Measurements from ENCODE around the gene CALHM1.
A peak's percentile ranks its signal among the peaks of the same experiment; 100 is the strongest.

The CALHM1 gene

GRCh38 chr10:103452506-103453230 lies 6.0 kb downstream of the CALHM1 start:
- DNase-seq = no peak

DNA sequence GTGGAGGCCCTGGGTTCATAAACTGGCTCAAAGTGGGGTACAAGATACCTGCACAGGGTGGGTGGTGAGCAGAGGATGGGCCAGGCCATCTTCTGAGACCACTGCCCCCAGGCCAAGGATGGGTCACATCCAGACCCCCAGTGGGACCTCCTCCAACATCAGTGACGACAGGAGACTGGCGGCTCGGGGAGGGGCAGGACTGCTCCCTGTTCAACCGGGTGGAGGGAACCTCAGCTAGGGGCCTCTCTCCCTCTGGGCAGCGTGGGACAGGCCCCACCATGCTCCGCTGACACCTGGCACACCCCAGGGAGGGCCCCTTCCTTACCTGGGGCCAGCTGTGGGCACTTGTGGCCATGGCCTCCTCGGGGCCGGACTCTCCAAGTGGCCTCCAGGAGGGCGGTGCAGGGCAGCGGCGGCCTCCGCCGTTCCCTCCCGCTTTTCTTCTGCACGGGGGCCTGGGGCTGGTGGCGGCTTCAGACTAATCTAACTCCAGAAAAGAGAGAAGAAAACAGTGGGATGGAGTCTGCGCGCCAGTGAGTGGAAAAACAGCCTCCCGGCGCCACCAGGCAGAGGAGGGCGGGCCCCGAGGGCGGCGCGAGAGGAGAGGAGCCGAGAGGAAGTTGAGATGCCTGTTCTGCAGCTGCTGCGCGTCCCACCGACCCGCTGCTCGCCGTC lies 6.7 kb downstream of the CALHM1 start, which contains the start of gene CALHM2:
TSS of gene CALHM2 (minus strand) at position 540 of the 675 bp plus-strand sequence. CDS start 2,429 bp downstream, outside the sequence.
- DNase-seq = peak; percentile 45

DNA sequence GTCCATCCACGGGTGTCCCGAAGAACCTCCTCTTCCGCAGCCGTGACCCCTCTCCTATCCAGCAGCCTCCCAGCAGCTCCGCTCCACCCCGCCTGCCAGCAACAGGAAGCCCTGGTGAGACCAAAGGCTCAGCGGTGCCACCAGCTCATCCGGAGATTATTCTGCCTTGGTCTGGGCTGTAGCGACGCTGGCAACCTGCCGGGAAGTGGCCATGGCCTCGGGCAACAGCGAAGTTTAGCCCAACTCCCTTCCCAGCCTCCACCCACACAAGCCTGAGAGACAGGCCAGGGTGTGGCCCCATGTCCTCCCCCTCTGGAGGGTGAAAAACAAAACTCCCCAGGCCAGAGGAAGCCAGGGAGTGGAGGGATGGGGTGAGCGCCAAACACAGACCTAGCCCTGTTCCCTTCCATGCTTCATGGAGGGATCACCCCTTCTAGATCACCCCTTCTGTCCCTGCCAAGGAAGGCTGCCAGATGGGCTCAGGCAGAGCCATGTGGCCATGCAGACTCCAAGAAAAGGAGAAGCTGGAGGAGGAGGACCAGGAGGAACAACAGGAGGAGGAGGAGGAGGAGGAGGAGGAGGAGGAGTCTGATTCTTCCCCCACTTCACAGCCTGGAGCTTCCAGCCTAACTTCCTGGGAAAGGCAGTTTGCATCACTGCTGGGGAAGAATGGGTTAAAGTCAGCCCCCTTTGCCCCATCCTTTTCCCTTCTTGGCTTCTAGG lies 7.4 kb downstream of the CALHM1 start:
- no peak for DNase-seq

- DNase-seq = no peak
Measured at GRCh38 chr10:103450201-103450695, 8.5 kb downstream of the CALHM1 start.

- no peak for DNase-seq
Measured at GRCh38 chr10:103449208-103450144, 9.2 kb downstream of the CALHM1 start.

DNA sequence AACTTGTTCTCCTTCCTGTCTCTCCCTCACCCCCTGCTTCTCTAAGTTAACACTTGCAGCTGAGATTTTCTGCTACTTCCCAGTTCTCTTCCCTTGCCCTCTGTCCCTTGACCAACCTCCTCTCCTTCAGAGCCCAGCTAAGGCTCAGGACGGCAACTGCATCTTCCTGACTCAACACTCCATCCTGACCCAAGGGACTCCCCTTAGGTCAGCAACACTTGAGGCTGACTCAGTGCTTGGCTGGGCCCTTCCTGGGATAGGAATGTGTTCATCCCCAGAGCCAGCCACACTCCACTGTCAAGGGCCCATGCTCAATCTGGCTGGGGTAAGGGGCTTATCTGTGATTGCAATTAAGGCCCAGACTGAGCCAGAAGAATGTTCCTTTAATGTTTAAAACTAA lies 10.0 kb downstream of the CALHM1 start:
- no peak for DNase-seq

- DNase-seq = no peak
Measured at GRCh38 chr10:103447187-103447586, 11.5 kb downstream of the CALHM1 start.

GRCh38 chr10:103445767-103446567 lies 12.7 kb downstream of the CALHM1 start:
- no peak for DNase-seq

GRCh38 chr10:103445366-103445765 lies 13.3 kb downstream of the CALHM1 start:
- no peak for DNase-seq

DNA sequence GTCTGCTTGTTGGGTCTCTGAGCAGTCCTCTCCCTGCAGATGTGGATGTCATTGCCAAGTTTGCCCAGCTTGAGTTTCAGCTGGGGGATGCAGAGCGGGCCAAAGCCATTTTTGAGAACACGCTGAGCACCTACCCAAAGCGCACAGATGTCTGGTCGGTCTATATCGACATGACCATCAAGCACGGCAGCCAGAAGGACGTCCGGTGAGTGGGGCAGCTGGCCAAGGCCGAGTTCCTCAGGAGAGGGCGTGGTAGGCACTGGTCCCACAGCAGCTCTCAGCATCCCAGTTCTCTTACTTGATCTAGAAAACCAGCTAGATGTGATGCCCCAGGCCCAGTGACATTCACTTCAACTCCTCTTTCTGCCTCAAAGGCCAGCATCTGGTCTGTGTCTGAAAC lies 14.2 kb downstream of the CALHM1 start:
- no peak for DNase-seq

GRCh38 chr10:103443475-103444185 lies 15.1 kb downstream of the CALHM1 start:
- DNase-seq = no peak

- no peak for DNase-seq
Measured at GRCh38 chr10:103442031-103442461, 16.7 kb downstream of the CALHM1 start.

- no peak for DNase-seq
Measured at GRCh38 chr10:103441611-103442010, 17.1 kb downstream of the CALHM1 start.

- no peak for DNase-seq
Measured at GRCh38 chr10:103441206-103441605, 17.5 kb downstream of the CALHM1 start.

- no peak for DNase-seq
Measured at GRCh38 chr10:103440416-103440815, 18.3 kb downstream of the CALHM1 start.

DNA sequence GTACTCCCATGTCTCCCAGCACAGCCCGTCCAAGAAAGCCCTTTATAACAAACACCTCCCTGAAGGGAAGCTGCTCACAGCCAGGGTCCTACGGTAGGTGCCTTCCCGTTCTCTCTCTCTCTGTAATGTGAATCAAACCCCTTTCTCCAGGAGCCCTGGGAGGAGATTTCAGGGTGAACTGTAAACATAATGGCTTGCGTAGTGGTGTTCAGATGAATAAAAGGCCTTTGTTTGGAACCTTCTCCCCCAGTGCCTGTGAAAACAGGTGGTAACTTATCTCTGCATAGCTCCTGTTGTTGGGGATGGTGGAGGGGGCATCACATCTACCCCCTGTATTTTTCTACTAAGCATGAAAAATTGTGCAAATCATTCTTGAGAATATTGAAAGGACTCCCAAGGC lies 18.9 kb downstream of the CALHM1 start:
- no peak for DNase-seq

- no peak for DNase-seq
Measured at GRCh38 chr10:103433858-103434257, 24.8 kb downstream of the CALHM1 start.

DNA sequence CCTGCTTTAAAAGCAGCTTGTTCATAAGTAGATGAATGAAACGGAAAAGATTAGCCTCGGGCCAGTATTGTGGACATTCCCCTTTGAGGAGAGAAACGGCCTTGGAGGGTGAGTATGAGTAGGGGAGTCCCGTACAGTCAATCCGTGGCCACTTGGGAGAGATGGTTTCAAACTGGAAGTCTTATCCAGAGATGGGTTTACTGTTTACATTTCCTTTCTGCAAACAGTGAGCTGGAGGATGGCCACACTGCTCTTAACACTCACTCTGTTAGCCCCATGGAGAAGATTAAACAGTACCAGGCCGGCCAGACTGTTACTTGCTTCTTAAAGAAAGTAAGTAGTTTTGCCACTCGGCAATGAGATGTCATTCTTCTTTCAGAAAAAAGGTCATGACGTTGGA lies 26.8 kb downstream of the CALHM1 start:
- DNase-seq = no peak

DNA sequence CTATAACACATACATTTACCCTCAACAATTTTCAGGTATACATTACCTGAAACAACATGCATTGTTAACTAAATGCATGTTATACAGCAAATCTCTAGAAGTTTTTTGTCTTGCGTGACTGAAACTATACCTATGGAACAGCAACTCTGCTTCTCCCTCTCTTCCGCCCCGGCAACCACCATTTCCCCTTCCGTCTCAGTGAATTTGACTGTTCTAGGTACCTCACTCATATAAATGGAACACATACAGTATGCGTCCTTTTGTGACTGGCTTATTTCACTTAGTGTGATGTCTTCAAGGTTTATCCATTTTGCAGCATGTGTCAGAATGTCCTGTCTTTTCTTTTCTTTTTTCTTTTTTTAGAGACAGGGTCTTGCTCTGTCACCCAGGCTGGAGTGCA lies 29.1 kb downstream of the CALHM1 start:
- DNase-seq = no peak

DNA sequence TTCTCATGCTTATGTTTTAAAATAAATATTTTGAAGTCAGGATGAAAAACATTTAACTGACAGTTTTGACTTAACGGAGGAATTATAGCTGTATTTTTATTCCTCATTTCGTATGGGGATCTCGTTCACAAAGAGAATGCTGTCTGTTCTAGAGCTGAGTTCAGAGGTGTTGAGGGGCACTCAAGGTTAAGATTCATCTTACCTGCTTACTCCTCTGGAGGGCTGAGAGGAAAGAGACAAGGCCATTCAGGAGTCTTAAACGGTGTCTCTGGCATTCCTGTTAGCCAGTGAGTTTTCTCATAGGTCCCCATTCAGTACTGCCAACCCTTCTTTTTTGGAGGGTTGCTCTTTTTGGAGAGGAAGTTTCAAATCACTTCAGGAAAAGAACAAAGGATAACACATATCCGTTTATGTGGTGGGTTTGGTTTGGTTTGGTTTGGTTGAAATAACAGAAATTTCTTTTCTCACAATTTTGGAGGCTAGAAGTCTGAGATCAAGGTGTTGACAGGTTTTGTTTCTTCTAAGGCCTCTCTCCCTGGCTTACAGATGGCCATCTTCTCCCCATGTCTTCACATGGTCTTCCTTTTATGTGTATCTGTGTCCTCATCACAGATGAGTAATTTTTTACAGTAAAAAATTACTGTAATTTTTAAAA lies 29.6 kb downstream of the CALHM1 start:
- no peak for DNase-seq
